ENCODE measurements around the gene PFKFB3.
"Not testable (repeated sequence)": the region's sequence is repeated elsewhere in the genome, so short reads cannot be mapped to it uniquely, and the experiment has no call there.

PFKFB3 gene

GRCh38 chr10:6190033-6190432 lies 12.7 kb upstream of the PFKFB3 start:
- peaks cover 41% of the 10 kb centered on the region for H3K4me1 Mint-ChIP-seq (ENCODE audit: low read depth)
- H3K27me3 Mint-ChIP-seq; H3K36me3 Mint-ChIP-seq (ENCODE audit: low read depth); H3K9me3 Mint-ChIP-seq; H3K27ac Mint-ChIP-seq; H3K4me3 Mint-ChIP-seq: not testable (repeated sequence)

- Mint-ChIP-seq H3K4me1 (ENCODE audit: low read depth) (peaks cover 39% of the 10 kb centered on the region), H3K27me3 (no peaks in the 10 kb centered on the region), H3K36me3 (ENCODE audit: low read depth) (peaks cover 8% of the 10 kb centered on the region), H3K4me3 (no peak overlapping the region), H3K27ac (no peak overlapping the region), H3K9me3 (no peaks in the 10 kb centered on the region)
Measured at GRCh38 chr10:6191147-6191546, 11.6 kb upstream of the PFKFB3 start.

GRCh38 chr10:6191569-6191968 lies 11.2 kb upstream of the PFKFB3 start:
- no peaks in the 10 kb centered on the region for H3K9me3 Mint-ChIP-seq
- H3K27ac Mint-ChIP-seq: no peak overlapping the region
- peaks cover 35% of the 10 kb centered on the region for H3K4me1 Mint-ChIP-seq (ENCODE audit: low read depth)
- peaks cover 8% of the 10 kb centered on the region for H3K36me3 Mint-ChIP-seq (ENCODE audit: low read depth)
- no peak overlapping the region for H3K4me3 Mint-ChIP-seq
- H3K27me3 Mint-ChIP-seq: no peaks in the 10 kb centered on the region

- not testable (repeated sequence) for H3K27me3 Mint-ChIP-seq; H3K4me3 Mint-ChIP-seq; H3K27ac Mint-ChIP-seq; H3K36me3 Mint-ChIP-seq (ENCODE audit: low read depth); H3K9me3 Mint-ChIP-seq
- H3K4me1 Mint-ChIP-seq (ENCODE audit: low read depth): peaks cover 27% of the 10 kb centered on the region
Measured at GRCh38 chr10:6193342-6193741, 9.4 kb upstream of the PFKFB3 start.

GRCh38 chr10:6194311-6194710 lies 8.4 kb upstream of the PFKFB3 start:
- Mint-ChIP-seq H3K36me3 (ENCODE audit: low read depth) (peaks cover 8% of the 10 kb centered on the region), H3K4me1 (ENCODE audit: low read depth) (peaks cover 23% of the 10 kb centered on the region), H3K27me3 (no peaks in the 10 kb centered on the region), H3K9me3 (no peaks in the 10 kb centered on the region), H3K27ac (no peak overlapping the region), H3K4me3 (no peak overlapping the region)

DNA sequence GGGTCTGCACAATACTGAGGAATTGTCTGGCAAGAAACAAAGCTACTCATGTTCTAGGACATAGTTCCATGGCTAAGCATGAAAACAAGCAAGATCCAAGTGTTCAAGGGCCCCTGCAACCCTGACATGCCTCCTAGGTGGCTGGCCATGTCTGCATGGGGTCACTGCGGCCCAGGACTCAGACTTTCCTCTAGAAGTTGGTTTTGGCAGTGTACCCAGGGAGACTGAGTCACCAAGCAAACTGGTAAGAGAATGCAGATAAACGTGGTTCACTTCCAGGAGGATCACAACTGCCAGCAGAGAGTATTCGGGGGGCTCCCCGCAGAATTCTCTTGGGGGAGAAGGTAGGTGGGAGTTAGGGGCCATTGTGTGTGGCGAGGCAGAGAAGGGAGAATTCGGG lies 7.4 kb upstream of the PFKFB3 start:
- Mint-ChIP-seq H3K27me3 (no peaks in the 10 kb centered on the region), H3K9me3 (no peaks in the 10 kb centered on the region), H3K4me3 (no peak overlapping the region), H3K27ac (peak overlapping the region; percentile 17), H3K4me1 (ENCODE audit: low read depth) (peaks cover 31% of the 10 kb centered on the region), H3K36me3 (ENCODE audit: low read depth) (peaks cover 4% of the 10 kb centered on the region)

DNA sequence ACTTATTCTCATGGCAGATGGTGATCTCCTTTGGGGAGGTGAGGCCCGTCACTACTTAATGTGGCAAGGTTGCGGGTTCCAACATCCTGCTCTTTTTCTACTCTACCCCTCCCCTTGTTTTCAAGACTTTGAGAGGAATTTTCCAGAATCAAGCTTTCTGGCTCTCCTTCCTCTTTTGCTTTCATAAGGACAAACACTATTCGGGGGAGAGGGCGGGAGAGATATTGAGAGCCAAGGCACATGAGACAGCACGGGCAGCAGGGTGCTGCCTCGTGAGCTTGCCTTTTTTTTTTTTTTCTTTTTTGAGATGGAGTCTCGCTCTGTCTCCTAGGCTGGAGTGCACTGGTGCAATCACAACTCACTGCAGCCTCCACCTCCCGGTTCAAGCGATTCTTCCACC lies 6.9 kb upstream of the PFKFB3 start:
- no peaks in the 10 kb centered on the region for H3K27me3 Mint-ChIP-seq
- H3K36me3 Mint-ChIP-seq (ENCODE audit: low read depth): no peaks in the 10 kb centered on the region
- H3K4me3 Mint-ChIP-seq: no peak overlapping the region
- no peaks in the 10 kb centered on the region for H3K9me3 Mint-ChIP-seq
- peaks cover 36% of the 10 kb centered on the region for H3K4me1 Mint-ChIP-seq (ENCODE audit: low read depth)
- peak overlapping the region; percentile 17 for H3K27ac Mint-ChIP-seq

DNA sequence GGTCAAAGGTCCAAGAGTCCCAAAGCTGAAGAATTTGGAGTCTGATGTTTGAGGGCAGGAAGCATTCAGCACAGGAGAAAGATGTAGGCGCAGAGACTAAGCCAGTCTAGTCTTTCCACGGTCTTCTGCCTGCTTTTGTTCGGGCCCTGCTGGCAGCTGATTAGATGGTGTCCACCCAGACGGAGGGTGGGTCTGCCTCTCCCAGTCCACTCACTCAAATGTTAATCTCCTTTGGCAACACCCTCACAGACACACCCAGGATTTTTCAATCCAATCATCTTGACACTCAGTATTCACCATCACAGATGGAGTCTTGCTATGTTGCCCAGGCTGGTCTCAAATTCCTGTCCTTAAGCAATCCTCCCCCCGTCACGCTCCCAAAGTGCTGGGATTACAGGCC lies 6.2 kb upstream of the PFKFB3 start:
- H3K4me3 Mint-ChIP-seq: not testable (repeated sequence)

DNA sequence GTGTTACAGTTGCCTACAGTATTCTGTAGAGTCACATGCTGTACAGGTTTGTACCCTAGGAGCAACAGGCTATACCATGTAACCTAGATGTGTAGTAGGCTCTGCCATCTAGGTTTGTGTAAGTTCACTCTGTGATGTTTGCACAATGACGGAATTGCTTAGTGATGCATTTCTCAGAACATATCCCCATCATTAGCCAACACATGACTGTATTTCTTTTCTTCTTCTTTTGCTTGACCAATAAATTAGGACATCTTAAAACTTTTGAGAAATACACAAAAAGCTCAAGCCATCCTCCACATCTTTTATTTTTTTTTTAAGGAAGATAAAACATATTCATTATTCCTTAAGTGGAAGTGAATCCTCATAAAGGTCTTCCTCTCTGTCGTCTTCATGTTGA lies 5.4 kb upstream of the PFKFB3 start:
- Mint-ChIP-seq H3K27ac (no peak overlapping the region), H3K4me3 (no peak overlapping the region), H3K4me1 (ENCODE audit: low read depth) (peaks cover 47% of the 10 kb centered on the region), H3K27me3 (no peaks in the 10 kb centered on the region), H3K9me3 (no peaks in the 10 kb centered on the region), H3K36me3 (ENCODE audit: low read depth) (no peaks in the 10 kb centered on the region)

More for the DNA sequence above, 6.2 kb upstream of the PFKFB3 start:
- H3K27me3 Mint-ChIP-seq; H3K9me3 Mint-ChIP-seq; H3K36me3 Mint-ChIP-seq (ENCODE audit: low read depth); H3K27ac Mint-ChIP-seq: not testable (repeated sequence)
- H3K4me1 Mint-ChIP-seq (ENCODE audit: low read depth): peaks cover 39% of the 10 kb centered on the region

DNA sequence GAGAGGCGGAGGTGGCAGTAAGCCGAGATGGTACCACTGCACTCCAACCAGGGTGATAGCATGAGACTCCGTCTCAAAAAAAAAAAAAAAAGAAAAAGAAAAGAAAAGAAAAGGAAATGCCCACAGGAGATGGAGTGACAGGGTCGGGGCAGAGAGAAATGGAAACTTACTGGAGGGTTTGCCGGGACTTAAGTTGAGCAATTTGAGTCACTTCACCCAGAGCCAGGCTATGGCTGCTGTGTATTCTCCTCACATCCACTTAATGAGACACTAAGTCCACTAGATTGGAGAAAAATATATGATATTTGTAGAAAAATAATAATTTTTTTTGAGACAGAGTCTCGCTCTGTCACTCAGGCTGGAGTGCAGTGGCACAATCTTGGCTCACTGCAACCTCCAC lies 4.6 kb upstream of the PFKFB3 start:
- Mint-ChIP-seq H3K4me3 (no peak overlapping the region), H3K9me3 (no peaks in the 10 kb centered on the region), H3K27ac (no peak overlapping the region), H3K27me3 (no peaks in the 10 kb centered on the region), H3K4me1 (ENCODE audit: low read depth) (peaks cover 49% of the 10 kb centered on the region), H3K36me3 (ENCODE audit: low read depth) (no peaks in the 10 kb centered on the region)

DNA sequence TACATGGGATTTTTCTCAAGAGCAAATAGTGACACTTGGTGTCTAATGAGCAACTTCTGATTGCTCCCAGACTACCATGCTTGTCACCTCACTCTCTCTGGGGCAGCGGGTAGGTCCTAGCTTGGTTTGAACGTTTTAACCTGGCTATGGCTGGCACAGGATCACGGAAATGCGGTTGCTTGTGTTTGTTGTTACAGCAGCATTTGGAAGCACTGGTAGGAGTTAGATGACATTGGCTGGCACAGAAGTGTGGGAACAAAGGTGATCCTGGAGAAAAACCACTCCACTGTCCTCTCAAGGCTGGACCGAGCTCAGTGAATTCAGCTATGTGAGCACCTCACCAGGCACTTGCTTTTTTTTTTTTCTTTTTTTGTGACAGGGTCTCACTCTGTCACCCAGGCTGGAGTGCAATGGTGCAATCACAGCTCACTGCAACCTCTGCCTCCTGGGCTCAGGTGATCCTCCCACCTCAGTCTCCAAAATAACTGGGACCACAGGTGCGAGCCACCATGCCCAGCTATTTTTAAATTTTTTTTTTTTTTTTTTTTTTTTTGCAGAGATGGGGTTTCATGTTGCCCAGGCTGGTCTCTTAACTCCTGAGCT lies 3.5 kb upstream of the PFKFB3 start:
- no peak overlapping the region for H3K27ac Mint-ChIP-seq

GRCh38 chr10:6200440-6200733 lies 2.3 kb upstream of the PFKFB3 start:
- peaks cover 8% of the 10 kb centered on the region for H3K36me3 Mint-ChIP-seq (ENCODE audit: low read depth)
- H3K4me3 Mint-ChIP-seq: peak overlapping the region; percentile 76
- peaks cover 51% of the 10 kb centered on the region for H3K4me1 Mint-ChIP-seq (ENCODE audit: low read depth)
- H3K27ac Mint-ChIP-seq: peak overlapping the region; percentile 82
- H3K9me3 Mint-ChIP-seq: no peaks in the 10 kb centered on the region
- no peaks in the 10 kb centered on the region for H3K27me3 Mint-ChIP-seq

More for the DNA sequence above, 3.5 kb upstream of the PFKFB3 start:
- H3K4me3 Mint-ChIP-seq: no peak overlapping the region
- H3K36me3 Mint-ChIP-seq (ENCODE audit: low read depth): no peaks in the 10 kb centered on the region
- no peaks in the 10 kb centered on the region for H3K27me3 Mint-ChIP-seq
- H3K4me1 Mint-ChIP-seq (ENCODE audit: low read depth): peaks cover 52% of the 10 kb centered on the region
- H3K9me3 Mint-ChIP-seq: no peaks in the 10 kb centered on the region

DNA sequence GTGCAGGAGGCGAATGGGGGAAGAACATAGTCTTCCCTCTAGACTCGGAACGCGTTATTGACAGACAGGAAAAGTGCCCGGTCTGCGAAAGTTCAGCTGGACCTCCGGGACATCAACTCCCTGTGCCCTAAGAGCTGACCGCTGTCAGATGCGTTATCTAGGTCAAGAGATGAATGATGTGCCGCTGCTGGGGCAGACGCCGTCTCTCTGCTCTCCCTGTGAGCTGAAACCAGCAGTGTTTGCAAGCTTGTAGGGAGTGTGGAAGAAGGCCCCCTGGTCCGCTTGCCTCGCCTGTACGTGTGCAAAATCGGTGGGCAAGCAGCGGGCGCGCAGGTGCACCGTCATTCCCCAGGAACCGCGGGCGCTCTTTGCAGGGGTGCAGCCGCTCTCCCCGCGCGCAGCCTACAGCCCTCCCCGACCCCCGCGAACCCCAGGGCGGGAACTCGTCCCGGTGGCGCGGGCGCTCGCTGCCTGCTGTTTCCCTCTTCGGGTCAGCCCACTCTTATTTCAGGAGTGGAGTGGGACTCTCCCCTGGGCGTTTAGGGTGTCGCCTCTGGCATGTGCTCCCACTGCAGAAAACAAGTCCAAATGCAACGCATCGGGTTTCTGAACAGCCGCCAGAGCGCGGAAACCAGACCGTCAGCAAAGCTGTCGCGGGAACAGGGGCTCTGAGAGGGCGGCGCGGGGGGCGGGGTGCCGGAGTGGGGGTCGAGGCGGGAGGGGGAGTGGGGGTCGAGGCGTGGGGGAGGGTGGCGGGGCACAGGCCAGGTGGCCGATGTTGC lies 1.8 kb upstream of the PFKFB3 start:
- Mint-ChIP-seq H3K4me3 (peak overlapping the region; percentile 76), H3K27me3 (no peaks in the 10 kb centered on the region), H3K36me3 (ENCODE audit: low read depth) (peaks cover 8% of the 10 kb centered on the region), H3K4me1 (ENCODE audit: low read depth) (peaks cover 47% of the 10 kb centered on the region), H3K9me3 (no peaks in the 10 kb centered on the region), H3K27ac (peak overlapping the region; percentile 82)

DNA sequence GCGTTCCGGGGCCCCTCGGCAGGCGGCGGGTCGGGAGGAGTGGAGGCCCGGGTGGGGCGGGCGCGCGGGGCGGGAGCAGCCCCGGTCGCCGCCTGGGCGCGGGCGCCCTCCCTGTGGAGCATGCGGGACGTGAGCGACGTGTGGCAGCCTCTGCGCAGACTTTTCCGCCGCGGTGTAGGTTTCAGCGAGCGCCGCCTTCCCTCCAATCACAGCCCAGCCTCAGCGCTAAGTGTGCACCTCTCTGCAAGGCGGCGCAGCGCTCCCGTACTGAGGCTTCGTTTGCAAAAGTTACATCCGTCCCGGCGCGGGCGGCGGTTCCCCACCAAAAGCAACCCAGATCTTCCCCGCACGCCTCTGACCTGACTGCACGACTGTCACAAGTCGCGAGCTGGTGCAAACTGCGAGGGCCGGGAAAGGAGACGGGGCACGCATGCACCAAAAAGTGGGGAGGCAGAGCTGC lies 1.2 kb upstream of the PFKFB3 start:
- peak overlapping the region; percentile 98 for H3K27ac Mint-ChIP-seq
- peak overlapping the region; percentile 86 for H3K4me3 Mint-ChIP-seq
- peaks cover 47% of the 10 kb centered on the region for H3K4me1 Mint-ChIP-seq (ENCODE audit: low read depth)
- no peaks in the 10 kb centered on the region for H3K27me3 Mint-ChIP-seq
- peaks cover 8% of the 10 kb centered on the region for H3K36me3 Mint-ChIP-seq (ENCODE audit: low read depth)
- H3K9me3 Mint-ChIP-seq: no peaks in the 10 kb centered on the region

DNA sequence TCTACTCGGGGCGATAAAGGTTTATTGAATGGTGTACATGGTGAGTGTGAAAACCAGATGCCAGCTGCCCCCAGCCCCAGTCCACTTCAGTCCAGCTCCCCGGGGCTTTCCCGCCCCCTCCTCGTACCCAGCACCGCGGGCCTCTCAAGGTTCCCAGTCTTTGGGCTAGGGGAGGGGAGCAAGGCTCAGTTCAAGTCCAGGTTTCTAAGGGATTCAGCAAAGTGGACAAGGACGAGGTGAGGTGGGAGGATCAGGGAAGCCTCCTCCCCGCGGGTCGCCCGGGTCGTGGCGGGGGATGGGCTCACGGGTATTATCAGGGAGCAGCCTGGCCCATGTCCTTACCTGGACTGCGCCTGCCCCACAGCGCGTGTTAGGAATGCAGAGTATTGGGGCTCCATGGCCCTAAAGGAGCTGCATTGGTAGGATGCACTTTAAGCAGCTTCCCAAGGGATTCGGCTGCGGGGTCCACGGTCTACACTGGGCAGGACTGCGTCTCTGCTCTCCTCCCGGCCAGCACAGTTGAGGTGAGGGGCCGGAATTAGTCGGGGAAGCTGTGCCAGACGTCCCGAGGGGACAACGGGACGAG lies 541 bp upstream of the PFKFB3 start:
- Mint-ChIP-seq H3K9me3 (no peaks in the 10 kb centered on the region), H3K4me3 (peak overlapping the region; percentile 86), H3K4me1 (ENCODE audit: low read depth) (peaks cover 46% of the 10 kb centered on the region), H3K27ac (peak overlapping the region; percentile 98), H3K36me3 (ENCODE audit: low read depth) (peaks cover 8% of the 10 kb centered on the region), H3K27me3 (no peaks in the 10 kb centered on the region)
